Fibroblast of lung (primary cell): ENCODE results near the gene SH2D3C.

Source experiments
- CTCF ChIP-seq, 2 donors: IDR thresholded peaks in 1 of 2; conservative IDR thresholded peaks in 1 of 2; 1 replicate in 1 of 2; 2 replicates in 1 of 2; pipeline ENCODE4 v1.5.1; 2011 to 2012; ENCODE audit warnings: low read length in 2 of 2, control low read depth in 1 of 2, inconsistent platforms in 1 of 2, low read depth in 1 of 2, mild to moderate bottlenecking in 1 of 2
- EZH2 ChIP-seq: IDR thresholded peaks from 2 replicates; pipeline ENCODE4 v1.5.1; 2012; ENCODE audit warnings: low read length, control low read depth, mild to moderate bottlenecking; ENCODE audit errors: missing control alignments

- TF ChIP-seq CTCF (conservative IDR thresholded peaks at IDR 0.05 in 1 of 2, IDR thresholded peaks at IDR 0.05 in 1 of 2; ENCODE audit: low read depth in 1 of 2, low read length in 2 of 2) (no peak), EZH2 (no peak)
Measured at GRCh38 chr9:127816362-127816725, 37.9 kb upstream of the SH2D3C start.
